ENCODE results near the gene CNTNAP1.

Gene CNTNAP1

GRCh38 chr17:42694524-42694923 is 12.2 kb downstream of the CNTNAP1 start:
- H3K9me3 ChIP-seq, result no peaks in the 10 kb centered on the region
- TF ChIP-seq CTCF (IDR thresholded peaks at IDR 0.05), result no peak
- no peak overlapping the region for H3K4me3 ChIP-seq (ENCODE audit: low read depth in 1 of 2, low read length in 1 of 2)

GRCh38 chr17:42695500-42695899 is 13.2 kb downstream of the CNTNAP1 start:
- no peaks in the 10 kb centered on the region for H3K4me1 ChIP-seq (ENCODE audit: control insufficient read depth in 1 of 2, insufficient read depth in 1 of 2, low read depth in 1 of 2, low read length in 1 of 2)
- H3K27me3 ChIP-seq, result no peaks in the 10 kb centered on the region
- H3K9me3 ChIP-seq, result no peaks in the 10 kb centered on the region
- no peak overlapping the region for H3K4me3 ChIP-seq (ENCODE audit: low read depth in 1 of 2, low read length in 1 of 2)
- TF ChIP-seq CTCF (IDR thresholded peaks at IDR 0.05), result no peak
- peaks cover 43% of the 10 kb centered on the region for H3K36me3 ChIP-seq
- H3K27ac ChIP-seq, result no peak overlapping the region

More at GRCh38 chr17:42694524-42694923, 12.2 kb downstream of the CNTNAP1 start:
- Histone ChIP-seq H3K4me1 (ENCODE audit: control insufficient read depth in 1 of 2, insufficient read depth in 1 of 2, low read depth in 1 of 2, low read length in 1 of 2) (no peaks in the 10 kb centered on the region), H3K36me3 (peaks cover 35% of the 10 kb centered on the region), H3K27me3 (no peaks in the 10 kb centered on the region), H3K27ac (no peak overlapping the region)

GRCh38 chr17:42697108-42697811 is 14.9 kb downstream of the CNTNAP1 start:
- Histone ChIP-seq H3K36me3 (peaks cover 61% of the 10 kb centered on the region), H3K27ac (no peak overlapping the region), H3K9me3 (no peaks in the 10 kb centered on the region), H3K27me3 (no peaks in the 10 kb centered on the region), H3K4me3 (ENCODE audit: low read depth in 1 of 2, low read length in 1 of 2) (no peak overlapping the region), H3K4me1 (ENCODE audit: control insufficient read depth in 1 of 2, insufficient read depth in 1 of 2, low read depth in 1 of 2, low read length in 1 of 2) (no peaks in the 10 kb centered on the region)
- no peak for TF ChIP-seq CTCF (IDR thresholded peaks at IDR 0.05)

GRCh38 chr17:42698736-42699414 is 16.5 kb downstream of the CNTNAP1 start:
- Histone ChIP-seq H3K36me3 (peaks cover 77% of the 10 kb centered on the region), H3K27me3 (no peaks in the 10 kb centered on the region), H3K9me3 (no peaks in the 10 kb centered on the region), H3K27ac (no peak overlapping the region), H3K4me3 (ENCODE audit: low read depth in 1 of 2, low read length in 1 of 2) (no peak overlapping the region), H3K4me1 (ENCODE audit: control insufficient read depth in 1 of 2, insufficient read depth in 1 of 2, low read depth in 1 of 2, low read length in 1 of 2) (no peaks in the 10 kb centered on the region)
- no peak for TF ChIP-seq CTCF (IDR thresholded peaks at IDR 0.05)

GRCh38 chr17:42699415-42699740 is 17.0 kb downstream of the CNTNAP1 start:
- H3K27me3 ChIP-seq, result no peaks in the 10 kb centered on the region
- TF ChIP-seq CTCF (IDR thresholded peaks at IDR 0.05), result no peak
- no peaks in the 10 kb centered on the region for H3K4me1 ChIP-seq (ENCODE audit: control insufficient read depth in 1 of 2, insufficient read depth in 1 of 2, low read depth in 1 of 2, low read length in 1 of 2)
- peaks cover 82% of the 10 kb centered on the region for H3K36me3 ChIP-seq
- no peak overlapping the region for H3K27ac ChIP-seq
- no peak overlapping the region for H3K4me3 ChIP-seq (ENCODE audit: low read depth in 1 of 2, low read length in 1 of 2)
- no peaks in the 10 kb centered on the region for H3K9me3 ChIP-seq
